SK-N-SH treated with all-trans-retinoic acid at 6 μM for 48 hours (cell line): ENCODE data around the gene SYNJ2.

Experiments
- ATAC-seq: fragments of 200-7000 bp; cut with Tn5 transposase; 3 replicates; pipeline ENCODE4 v1.9.1; 2020; ENCODE audit warnings: mild to moderate bottlenecking, moderate library complexity
- ARNTL ChIP-seq: fragments of 450-650 bp; formaldehyde crosslinking; IDR thresholded peaks from 2 replicates; pipeline ENCODE4 v1.5.0; 2020; ENCODE audit warnings: low read depth, mild to moderate bottlenecking, moderate library complexity, borderline replicate concordance
- BACH2 ChIP-seq: fragments of 250-450 bp; sonication (Bioruptor Pico); IDR thresholded peaks from 2 replicates; pipeline ENCODE4 v1.9.0; 2021; ENCODE audit warnings: mild to moderate bottlenecking, borderline replicate concordance
- CSDC2 ChIP-seq: fragments of 250-450 bp; sonication (Bioruptor Pico); IDR thresholded peaks from 2 replicates; pipeline ENCODE4 v1.5.0; 2020; ENCODE audit warnings: mild to moderate bottlenecking, moderate library complexity
- ISL1 ChIP-seq: fragments of 250-450 bp; sonication (Bioruptor Pico); IDR thresholded peaks from 2 replicates; pipeline ENCODE4 v2.1.2; 2022; ENCODE audit warnings: mild to moderate bottlenecking, moderate library complexity
- OSR1 ChIP-seq: fragments of 250-450 bp; sonication (Bioruptor Pico); IDR thresholded peaks from 2 replicates; pipeline ENCODE4 v1.8.0; 2022; ENCODE audit warnings: moderate library complexity, mild to moderate bottlenecking, inconsistent platforms
- PPARA ChIP-seq: fragments of 250-450 bp; sonication (Bioruptor Pico); IDR thresholded peaks from 2 replicates; pipeline ENCODE4 v1.5.0; 2020; ENCODE audit warnings: mild to moderate bottlenecking, borderline replicate concordance
- RARB ChIP-seq: fragments of 250-450 bp; sonication (Bioruptor Pico); IDR thresholded peaks from 2 replicates; pipeline ENCODE4 v1.8.0; 2021; ENCODE audit warnings: mild to moderate bottlenecking, moderate library complexity
- SNAI2 ChIP-seq: fragments of 250-450 bp; sonication (Bioruptor Pico); IDR thresholded peaks from 2 replicates; pipeline ENCODE4 v1.5.0; 2020; ENCODE audit warnings: mild to moderate bottlenecking, moderate library complexity
- TCF4 ChIP-seq: fragments of 250-450 bp; sonication (Bioruptor Pico); IDR thresholded peaks from 2 replicates; pipeline ENCODE4 v1.8.0; 2021; ENCODE audit warnings: mild to moderate bottlenecking, moderate library complexity, borderline replicate concordance
- TOX ChIP-seq: fragments of 250-450 bp; sonication (Bioruptor Pico); IDR thresholded peaks from 2 replicates; pipeline ENCODE4 v1.8.0; 2021; ENCODE audit warnings: mild to moderate bottlenecking, moderate library complexity, borderline replicate concordance
- ZC3H10 ChIP-seq: fragments of 250-450 bp; sonication (Bioruptor Pico); IDR thresholded peaks from 2 replicates; pipeline ENCODE4 v1.5.1; 2021; ENCODE audit warnings: mild to moderate bottlenecking, moderate library complexity
- ZFP3 ChIP-seq: fragments of 250-450 bp; sonication (Bioruptor Pico); IDR thresholded peaks from 2 replicates; pipeline ENCODE4 v1.5.0; 2020; ENCODE audit warnings: mild to moderate bottlenecking, moderate library complexity
- ZFP30 ChIP-seq: fragments of 450-650 bp; formaldehyde crosslinking; IDR thresholded peaks from 2 replicates; pipeline ENCODE4 v1.5.0; 2022; ENCODE audit warnings: mild to moderate bottlenecking, moderate library complexity
- ZNF565 ChIP-seq: fragments of 450-650 bp; formaldehyde crosslinking; conservative IDR thresholded peaks from 2 replicates; pipeline ENCODE4 v1.5.0; 2020; ENCODE audit warnings: low read depth, mild to moderate bottlenecking, moderate library complexity
- ZNF70 ChIP-seq: fragments of 450-650 bp; formaldehyde crosslinking; IDR thresholded peaks from 2 replicates; pipeline ENCODE4 v1.5.0; 2020; ENCODE audit warnings: mild to moderate bottlenecking, moderate library complexity
- ZNF8 ChIP-seq: fragments of 450-650 bp; formaldehyde crosslinking; IDR thresholded peaks from 2 replicates; pipeline ENCODE4 v1.5.0; 2020; ENCODE audit warnings: mild to moderate bottlenecking, moderate library complexity
- TF ChIP-seq, protein P1 (sequence below): fragments of 250-450 bp; sonication (Bioruptor Pico); IDR thresholded peaks from 2 replicates; pipeline ENCODE4 v1.8.0; 2020; ENCODE audit warnings: mild to moderate bottlenecking, moderate library complexity, borderline replicate concordance
- TF ChIP-seq, protein P2 (sequence below): fragments of 250-450 bp; sonication (Bioruptor Pico); IDR thresholded peaks from 2 replicates; pipeline ENCODE4 v1.5.1; 2021; ENCODE audit warnings: mild to moderate bottlenecking, moderate library complexity
- TF ChIP-seq, protein P3 (sequence below): fragments of 250-450 bp; sonication (Bioruptor Pico); IDR thresholded peaks from 2 replicates; pipeline ENCODE4 v1.8.0; 2021; ENCODE audit warnings: low read depth, mild to moderate bottlenecking, moderate library complexity, borderline replicate concordance
- TF ChIP-seq, protein P4 (sequence below): fragments of 250-450 bp; sonication (Bioruptor Pico); IDR thresholded peaks from 2 replicates; pipeline ENCODE4 v1.5.0; 2020; ENCODE audit warnings: mild to moderate bottlenecking, moderate library complexity
- TF ChIP-seq, protein P5 (sequence below): fragments of 250-450 bp; sonication (Bioruptor Pico); IDR thresholded peaks from 2 replicates; pipeline ENCODE4 v1.5.1; 2020; ENCODE audit warnings: low read depth, mild to moderate bottlenecking, moderate library complexity

The SYNJ2 gene

DNA sequence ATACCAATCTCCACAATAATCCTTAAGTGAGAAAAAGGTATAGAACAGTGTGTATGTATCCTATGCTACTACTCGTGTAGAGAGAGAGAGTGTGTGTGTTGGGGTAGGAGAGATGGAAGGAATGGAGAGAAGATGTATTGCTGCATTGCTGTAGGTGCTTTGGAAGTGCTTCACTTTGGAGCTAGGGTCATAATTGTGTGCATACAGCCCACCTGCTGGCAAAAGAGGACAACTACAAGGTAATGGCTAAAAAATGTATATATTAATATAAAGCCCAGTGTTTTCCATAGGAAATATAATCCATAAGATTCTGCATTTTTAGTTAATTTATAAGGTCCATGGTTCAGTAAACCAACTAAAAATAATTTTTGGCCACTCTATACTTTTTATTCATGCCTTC, 150.3 kb downstream of the SYNJ2 start (continued):
- TF ChIP-seq, protein P1, sequence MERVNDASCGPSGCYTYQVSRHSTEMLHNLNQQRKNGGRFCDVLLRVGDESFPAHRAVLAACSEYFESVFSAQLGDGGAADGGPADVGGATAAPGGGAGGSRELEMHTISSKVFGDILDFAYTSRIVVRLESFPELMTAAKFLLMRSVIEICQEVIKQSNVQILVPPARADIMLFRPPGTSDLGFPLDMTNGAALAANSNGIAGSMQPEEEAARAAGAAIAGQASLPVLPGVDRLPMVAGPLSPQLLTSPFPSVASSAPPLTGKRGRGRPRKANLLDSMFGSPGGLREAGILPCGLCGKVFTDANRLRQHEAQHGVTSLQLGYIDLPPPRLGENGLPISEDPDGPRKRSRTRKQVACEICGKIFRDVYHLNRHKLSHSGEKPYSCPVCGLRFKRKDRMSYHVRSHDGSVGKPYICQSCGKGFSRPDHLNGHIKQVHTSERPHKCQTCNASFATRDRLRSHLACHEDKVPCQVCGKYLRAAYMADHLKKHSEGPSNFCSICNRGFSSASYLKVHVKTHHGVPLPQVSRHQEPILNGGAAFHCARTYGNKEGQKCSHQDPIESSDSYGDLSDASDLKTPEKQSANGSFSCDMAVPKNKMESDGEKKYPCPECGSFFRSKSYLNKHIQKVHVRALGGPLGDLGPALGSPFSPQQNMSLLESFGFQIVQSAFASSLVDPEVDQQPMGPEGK = no peak

DNA sequence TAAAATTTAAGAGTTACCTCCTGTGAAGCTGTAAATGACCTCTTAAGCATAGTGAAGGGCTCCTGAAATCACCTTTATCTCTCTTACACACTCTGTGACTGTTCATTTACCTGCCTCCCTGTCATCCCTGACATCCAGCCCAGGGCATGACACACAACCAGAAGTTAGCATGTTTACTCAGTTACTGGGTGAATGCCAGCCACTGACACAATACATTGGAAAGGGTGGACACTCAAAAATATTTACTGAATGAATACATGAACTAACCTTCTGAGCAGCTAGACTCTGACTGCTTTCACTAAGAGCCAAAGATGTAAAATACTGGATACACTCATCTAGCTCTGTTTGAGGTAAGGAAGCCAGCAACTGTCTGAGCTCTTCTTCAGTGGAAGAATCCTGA, 161.1 kb downstream of the SYNJ2 start:
- TF ChIP-seq BACH2 (CRISPR knock-in tag) (no peak), ZC3H10 (CRISPR knock-in tag) (no peak), PPARA (no peak), ZNF70 (no peak), ZFP30 (CRISPR knock-in tag) (no peak), OSR1 (CRISPR knock-in tag) (no peak), ISL1 (no peak), ARNTL (CRISPR knock-in tag) (no peak), TOX (CRISPR knock-in tag) (no peak), RARB (CRISPR knock-in tag) (no peak), SNAI2 (CRISPR knock-in tag) (no peak), TCF4 (CRISPR knock-in tag) (no peak), ZFP3 (CRISPR knock-in tag) (no peak), ZNF565 (no peak)
- TF ChIP-seq, protein P2, sequence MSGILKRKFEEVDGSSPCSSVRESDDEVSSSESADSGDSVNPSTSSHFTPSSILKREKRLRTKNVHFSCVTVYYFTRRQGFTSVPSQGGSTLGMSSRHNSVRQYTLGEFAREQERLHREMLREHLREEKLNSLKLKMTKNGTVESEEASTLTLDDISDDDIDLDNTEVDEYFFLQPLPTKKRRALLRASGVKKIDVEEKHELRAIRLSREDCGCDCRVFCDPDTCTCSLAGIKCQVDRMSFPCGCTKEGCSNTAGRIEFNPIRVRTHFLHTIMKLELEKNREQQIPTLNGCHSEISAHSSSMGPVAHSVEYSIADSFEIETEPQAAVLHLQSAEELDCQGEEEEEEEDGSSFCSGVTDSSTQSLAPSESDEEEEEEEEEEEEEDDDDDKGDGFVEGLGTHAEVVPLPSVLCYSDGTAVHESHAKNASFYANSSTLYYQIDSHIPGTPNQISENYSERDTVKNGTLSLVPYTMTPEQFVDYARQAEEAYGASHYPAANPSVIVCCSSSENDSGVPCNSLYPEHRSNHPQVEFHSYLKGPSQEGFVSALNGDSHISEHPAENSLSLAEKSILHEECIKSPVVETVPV (CRISPR knock-in tag) = no peak
- TF ChIP-seq, protein P3, sequence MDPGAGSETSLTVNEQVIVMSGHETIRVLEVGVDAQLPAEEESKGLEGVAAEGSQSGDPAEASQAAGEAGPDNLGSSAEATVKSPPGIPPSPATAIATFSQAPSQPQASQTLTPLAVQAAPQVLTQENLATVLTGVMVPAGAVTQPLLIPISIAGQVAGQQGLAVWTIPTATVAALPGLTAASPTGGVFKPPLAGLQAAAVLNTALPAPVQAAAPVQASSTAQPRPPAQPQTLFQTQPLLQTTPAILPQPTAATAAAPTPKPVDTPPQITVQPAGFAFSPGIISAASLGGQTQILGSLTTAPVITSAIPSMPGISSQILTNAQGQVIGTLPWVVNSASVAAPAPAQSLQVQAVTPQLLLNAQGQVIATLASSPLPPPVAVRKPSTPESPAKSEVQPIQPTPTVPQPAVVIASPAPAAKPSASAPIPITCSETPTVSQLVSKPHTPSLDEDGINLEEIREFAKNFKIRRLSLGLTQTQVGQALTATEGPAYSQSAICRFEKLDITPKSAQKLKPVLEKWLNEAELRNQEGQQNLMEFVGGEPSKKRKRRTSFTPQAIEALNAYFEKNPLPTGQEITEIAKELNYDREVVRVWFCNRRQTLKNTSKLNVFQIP = no peak
- TF ChIP-seq, protein P4, sequence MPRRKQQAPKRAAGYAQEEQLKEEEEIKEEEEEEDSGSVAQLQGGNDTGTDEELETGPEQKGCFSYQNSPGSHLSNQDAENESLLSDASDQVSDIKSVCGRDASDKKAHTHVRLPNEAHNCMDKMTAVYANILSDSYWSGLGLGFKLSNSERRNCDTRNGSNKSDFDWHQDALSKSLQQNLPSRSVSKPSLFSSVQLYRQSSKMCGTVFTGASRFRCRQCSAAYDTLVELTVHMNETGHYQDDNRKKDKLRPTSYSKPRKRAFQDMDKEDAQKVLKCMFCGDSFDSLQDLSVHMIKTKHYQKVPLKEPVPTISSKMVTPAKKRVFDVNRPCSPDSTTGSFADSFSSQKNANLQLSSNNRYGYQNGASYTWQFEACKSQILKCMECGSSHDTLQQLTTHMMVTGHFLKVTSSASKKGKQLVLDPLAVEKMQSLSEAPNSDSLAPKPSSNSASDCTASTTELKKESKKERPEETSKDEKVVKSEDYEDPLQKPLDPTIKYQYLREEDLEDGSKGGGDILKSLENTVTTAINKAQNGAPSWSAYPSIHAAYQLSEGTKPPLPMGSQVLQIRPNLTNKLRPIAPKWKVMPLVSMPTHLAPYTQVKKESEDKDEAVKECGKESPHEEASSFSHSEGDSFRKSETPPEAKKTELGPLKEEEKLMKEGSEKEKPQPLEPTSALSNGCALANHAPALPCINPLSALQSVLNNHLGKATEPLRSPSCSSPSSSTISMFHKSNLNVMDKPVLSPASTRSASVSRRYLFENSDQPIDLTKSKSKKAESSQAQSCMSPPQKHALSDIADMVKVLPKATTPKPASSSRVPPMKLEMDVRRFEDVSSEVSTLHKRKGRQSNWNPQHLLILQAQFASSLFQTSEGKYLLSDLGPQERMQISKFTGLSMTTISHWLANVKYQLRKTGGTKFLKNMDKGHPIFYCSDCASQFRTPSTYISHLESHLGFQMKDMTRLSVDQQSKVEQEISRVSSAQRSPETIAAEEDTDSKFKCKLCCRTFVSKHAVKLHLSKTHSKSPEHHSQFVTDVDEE = no peak
- TF ChIP-seq, protein P5, sequence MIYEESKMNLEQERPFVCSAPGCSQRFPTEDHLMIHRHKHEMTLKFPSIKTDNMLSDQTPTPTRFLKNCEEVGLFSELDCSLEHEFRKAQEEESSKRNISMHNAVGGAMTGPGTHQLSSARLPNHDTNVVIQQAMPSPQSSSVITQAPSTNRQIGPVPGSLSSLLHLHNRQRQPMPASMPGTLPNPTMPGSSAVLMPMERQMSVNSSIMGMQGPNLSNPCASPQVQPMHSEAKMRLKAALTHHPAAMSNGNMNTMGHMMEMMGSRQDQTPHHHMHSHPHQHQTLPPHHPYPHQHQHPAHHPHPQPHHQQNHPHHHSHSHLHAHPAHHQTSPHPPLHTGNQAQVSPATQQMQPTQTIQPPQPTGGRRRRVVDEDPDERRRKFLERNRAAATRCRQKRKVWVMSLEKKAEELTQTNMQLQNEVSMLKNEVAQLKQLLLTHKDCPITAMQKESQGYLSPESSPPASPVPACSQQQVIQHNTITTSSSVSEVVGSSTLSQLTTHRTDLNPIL = no peak
- TF ChIP-seq, protein P1 = no peak
- no peak; the same call in 2 of the 3 replicates for ATAC-seq

DNA sequence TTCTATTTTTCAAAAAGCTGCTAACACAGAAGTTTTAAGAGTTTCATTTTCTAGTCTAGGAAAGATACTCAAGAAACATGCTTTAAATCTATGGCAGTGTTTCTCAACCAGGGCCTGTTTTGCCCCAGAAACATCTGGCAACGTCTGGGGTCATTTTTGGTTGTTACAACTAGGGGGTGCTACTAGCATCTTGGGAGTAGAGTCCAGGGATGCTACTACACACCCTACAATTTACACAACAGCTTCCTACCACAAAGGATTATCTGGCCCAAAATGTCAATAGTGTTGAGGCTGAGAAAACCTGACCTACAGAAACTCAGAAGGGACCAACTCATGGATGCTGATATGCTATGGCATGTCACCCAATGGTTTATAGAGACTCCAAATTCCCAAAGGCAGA, 162.0 kb downstream of the SYNJ2 start:
- TF ChIP-seq, protein P5 = no peak
- TF ChIP-seq CSDC2 (CRISPR knock-in tag) (no peak), ZNF8 (CRISPR knock-in tag) (no peak), ZNF565 (no peak), ZFP30 (CRISPR knock-in tag) (no peak)
- TF ChIP-seq, protein P4 = no peak
- no peak for ATAC-seq
